A549 (cell line): Measurements from ENCODE around the gene STARD13. TPM values are rescaled to one million over a fixed set of nuclear protein-coding genes. Genes with fewer than 3 reads are reported as not detected.

Source experiments
- ATAC-seq, 2 experiments: fragments of 200-7000 bp in 1 of 2; fragments of >200 bp in 1 of 2; cut with Nextera tagmentation in 1 of 2; cut with Tn5 transposase in 1 of 2; 3 replicates each; pipeline versions ENCODE4 v1.8.0 to v1.9.1; 2018 to 2020; ENCODE audit warnings: mild to moderate bottlenecking in 1 of 2, moderate library complexity in 1 of 2
- CTCF ChIA-PET: fragments of 300-600 bp; sonication (Branson Sonifier 250); formaldehyde crosslinking; extraction: SDS; loops from one replicate; lab custom pipeline; 2021; ENCODE audit warnings: antibody characterized with exemption, inconsistent platforms; lab: Yijun Ruan, JAX
- POLR2A ChIA-PET: fragments of 350-600 bp; formaldehyde crosslinking; extraction: SDS; loops from one replicate; lab custom pipeline; 2021; ENCODE audit warnings: antibody characterized with exemption, inconsistent platforms; lab: Yijun Ruan, JAX
- DNase-seq, 2 experiments: peaks; one replicate each; pipeline versions ENCODE4 v3.0.0 to v3.0.0-alpha.2; 2011 to 2016; ENCODE audit warnings: low read depth in 1 of 2, low spot score in 1 of 2
- FAIRE-seq: peaks from 2 replicates; lab custom pipeline; 2011; peaks lifted over from hg19 to GRCh38; lab: Jason Lieb, UNC
- H3K27ac ChIP-seq, 2 experiments: fragments of >200 bp; sonication (Bioruptor Twin); formaldehyde crosslinking; 3 replicates each; pipeline ENCODE4 v1.5.1; 2016 to 2017
- H3K4me1 ChIP-seq: fragments of >200 bp; sonication (Bioruptor Twin); formaldehyde crosslinking; 3 replicates; pipeline ENCODE4 v1.6.1; 2016
- H3K4me2 ChIP-seq: fragments of >200 bp; sonication (Bioruptor Twin); formaldehyde crosslinking; 3 replicates; pipeline ENCODE4 v1.6.1; 2016
- H3K4me3 ChIP-seq: fragments of >200 bp; sonication (Bioruptor Twin); formaldehyde crosslinking; 3 replicates; pipeline ENCODE4 v1.5.1; 2016
- H3K9me3 ChIP-seq: fragments of >200 bp; sonication (Bioruptor Twin); formaldehyde crosslinking; 3 replicates; pipeline ENCODE4 v1.6.1; 2016
- BHLHE40 ChIP-seq: IDR thresholded peaks from 2 replicates; pipeline ENCODE4 v1.6.1; 2012; ENCODE audit warnings: low read depth, low read length, inconsistent platforms
- CHD2 ChIP-seq: fragments of 150-350 bp; IDR thresholded peaks from 2 replicates; pipeline ENCODE4 v1.6.1; 2014; ENCODE audit warnings: low read length; ENCODE audit not compliant: partially characterized antibody
- CHD4 ChIP-seq: fragments of 200-600 bp; sonication (generic); IDR thresholded peaks from 2 replicates; pipeline ENCODE4 v1.6.1; 2016; ENCODE audit warnings: antibody characterized with exemption, mild to moderate bottlenecking, borderline replicate concordance
- FOSL2 ChIP-seq, 2 experiments: fragments of 450-650 bp in 1 of 2; fragments of >200 bp in 1 of 2; sonication (Bioruptor Twin) in 1 of 2; formaldehyde crosslinking; IDR thresholded peaks; 2 replicates each; pipeline versions ENCODE4 v1.5.0 to v1.6.1; 2016 to 2020; ENCODE audit warnings: mild to moderate bottlenecking in 1 of 2, moderate library complexity in 1 of 2
- FOXS1 ChIP-seq: fragments of 250-450 bp; sonication (Bioruptor Pico); IDR thresholded peaks from 2 replicates; pipeline ENCODE4 v1.5.0; 2020; ENCODE audit warnings: mild to moderate bottlenecking, moderate library complexity
- HDAC2 ChIP-seq: fragments of 200-600 bp; sonication (generic); IDR thresholded peaks from 2 replicates; pipeline ENCODE4 v1.6.1; 2016
- HEYL ChIP-seq: fragments of 250-450 bp; sonication (Bioruptor Pico); IDR thresholded peaks from 2 replicates; pipeline ENCODE4 v1.8.0; 2021; ENCODE audit warnings: mild to moderate bottlenecking, moderate library complexity
- HOXA7 ChIP-seq: fragments of 250-450 bp; sonication (Bioruptor Pico); IDR thresholded peaks from 2 replicates; pipeline ENCODE4 v1.5.0; 2020; ENCODE audit warnings: mild to moderate bottlenecking, moderate library complexity
- HOXB13 ChIP-seq: fragments of 250-450 bp; sonication (Bioruptor Pico); IDR thresholded peaks from 2 replicates; pipeline ENCODE4 v1.5.0; 2020; ENCODE audit warnings: low read depth, mild to moderate bottlenecking, moderate library complexity
- HOXB5 ChIP-seq: fragments of 250-450 bp; sonication (Bioruptor Pico); IDR thresholded peaks from 2 replicates; pipeline ENCODE4 v1.5.0; 2020; ENCODE audit warnings: mild to moderate bottlenecking, moderate library complexity
- MAZ ChIP-seq: fragments of 150-350 bp; IDR thresholded peaks from 2 replicates; pipeline ENCODE4 v1.6.1; 2014; ENCODE audit warnings: antibody characterized with exemption, low read depth, low read length, borderline replicate concordance
- NFE2L2 ChIP-seq: fragments of 150-350 bp; conservative IDR thresholded peaks from 2 replicates; pipeline ENCODE4 v1.6.1; 2014; ENCODE audit warnings: low read length
- NR3C1 ChIP-seq: fragments of >200 bp; sonication (Bioruptor Twin); formaldehyde crosslinking; IDR thresholded peaks from 3 replicates; pipeline ENCODE4 v1.6.1; 2017
- POLR2A ChIP-seq: IDR thresholded peaks from 2 replicates; pipeline ENCODE4 v1.6.1; 2012; ENCODE audit warnings: mild to moderate bottlenecking, low read length
- POLR2AphosphoS2 ChIP-seq: conservative IDR thresholded peaks from 2 replicates; pipeline ENCODE4 v1.6.1; 2012; ENCODE audit warnings: low read length, improper control_type of control experiment, inconsistent platforms
- RAD21 ChIP-seq, 2 experiments: fragments of >200 bp in 1 of 2; sonication (Bioruptor Twin) in 1 of 2; formaldehyde crosslinking in 1 of 2; IDR thresholded peaks in 1 of 2; conservative IDR thresholded peaks in 1 of 2; 2 replicates in 1 of 2; 3 replicates in 1 of 2; pipeline ENCODE4 v1.6.1; 2012 to 2018; ENCODE audit warnings: inconsistent platforms in 1 of 2
- RCOR1 ChIP-seq: fragments of 150-350 bp; IDR thresholded peaks from 2 replicates; pipeline ENCODE4 v1.6.1; 2014; ENCODE audit warnings: antibody characterized with exemption, low read length, low read depth
- RFX5 ChIP-seq: fragments of 450-650 bp; IDR thresholded peaks from 2 replicates; pipeline ENCODE4 v1.7.1; 2014; ENCODE audit warnings: antibody characterized with exemption, mild to moderate bottlenecking, moderate library complexity
- RNF2 ChIP-seq: fragments of 200-600 bp; sonication (generic); IDR thresholded peaks from 2 replicates; pipeline ENCODE4 v1.6.1; 2016; ENCODE audit warnings: low read depth, mild to moderate bottlenecking, antibody characterized with exemption, moderate library complexity, borderline replicate concordance
- SMC3 ChIP-seq: fragments of >200 bp; sonication (Bioruptor Twin); formaldehyde crosslinking; IDR thresholded peaks from 3 replicates; pipeline ENCODE4 v1.6.1; 2018; ENCODE audit warnings: inconsistent platforms
- SREBF2 ChIP-seq: fragments of 450-650 bp; IDR thresholded peaks from 2 replicates; pipeline ENCODE4 v1.6.1; 2014; ENCODE audit warnings: mild to moderate bottlenecking, moderate library complexity
- ZFP36 ChIP-seq: fragments of 450-650 bp; IDR thresholded peaks from 2 replicates; pipeline ENCODE4 v1.6.1; 2014; ENCODE audit warnings: borderline replicate concordance; ENCODE audit not compliant: partially characterized antibody
- WGBS: methylation state at CpG from one replicate; pipeline ENCODE4 v1.1.6; 2017; ENCODE audit errors: missing lambda C conversion rate; 5-methylcytosine and 5-hydroxymethylcytosine counted together
- polyA plus RNA-seq, 4 experiments: library from polyadenylated mRNA; depleted of rRNA in 3 of 4; stranded (reverse); fragments of >200 nt; fragmentation: RNase III in 1 of 4; extraction: RNeasy Plus Mini Kit Qiagen cat#74134 plus additional on column Dnase treatment in 1 of 4; gene quantifications; 2 replicates in 3 of 4; 3 replicates in 1 of 4; pipeline ENCODE4 v1.2.3, GENCODE V29; 2011 to 2017
- TF ChIP-seq, protein P1 (sequence below): fragments of >200 bp; sonication (Bioruptor Twin); formaldehyde crosslinking; IDR thresholded peaks from 2 replicates; pipeline ENCODE4 v1.6.1; 2016

The STARD13 gene
- polyA plus RNA-seq, 2 of the 4 experiments (the other 2 are of a cell fraction) = 2.4 to 2.8 TPM

DNA sequence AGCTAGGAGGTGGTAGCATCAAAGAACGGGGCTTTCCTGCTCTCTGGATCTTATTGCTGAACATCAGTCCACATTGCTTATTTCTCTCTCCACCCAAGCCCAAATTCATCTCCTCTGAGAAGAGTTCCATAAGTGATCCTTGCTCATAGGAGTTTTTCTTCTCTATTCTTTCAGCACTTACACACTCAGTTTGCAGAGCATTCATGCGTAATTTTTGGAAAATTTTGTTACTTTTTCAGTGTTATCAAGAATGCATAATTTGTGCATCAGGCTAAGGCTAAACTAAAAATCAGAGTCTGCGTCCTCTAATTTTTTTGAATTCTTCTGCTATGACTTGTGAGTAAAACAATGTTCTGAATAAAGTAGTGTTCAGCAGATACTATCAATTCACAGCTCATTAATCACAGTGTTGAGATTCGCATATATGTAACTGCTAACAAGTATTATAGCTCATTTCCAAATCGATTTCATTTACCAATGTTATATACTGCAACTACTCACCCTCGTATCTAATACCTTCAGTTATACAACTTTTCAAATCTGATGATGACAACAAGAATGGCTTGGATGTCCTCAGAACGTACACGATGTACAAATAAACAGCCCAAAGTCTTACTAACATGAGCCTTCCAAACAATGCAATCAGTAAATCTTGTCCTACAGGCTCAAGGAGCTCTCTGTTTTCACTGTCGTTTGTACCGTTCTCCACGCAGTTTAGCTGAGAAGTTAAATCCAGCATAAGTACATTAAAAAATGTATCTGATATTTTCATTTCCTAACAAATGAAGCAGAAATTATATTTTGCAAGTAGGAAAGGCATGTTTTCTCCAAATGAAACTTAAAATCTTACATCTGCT lies 36.4 kb upstream of the STARD13 start:
- CTCF ChIA-PET = interaction anchor here (1.0 kb wide), 1 partner anchor 9 kb away, joined by 3 read pairs; no protein-coding TSS in a partner anchor
- H3K4me1 ChIP-seq = no peaks in the 10 kb centered on the region
- no peak for ATAC-seq
- no peak for TF ChIP-seq SMC3
- no peak for TF ChIP-seq SREBF2
- TF ChIP-seq CHD4 = no peak
- no peak for TF ChIP-seq BHLHE40
- no peak for TF ChIP-seq POLR2A
- no peak for TF ChIP-seq HOXB13 (CRISPR knock-in tag)
- no peak for TF ChIP-seq FOXS1 (CRISPR knock-in tag)
- TF ChIP-seq FOSL2 (IDR thresholded peaks at IDR 0.05) = no peak
- TF ChIP-seq FOSL2 (CRISPR knock-in tag; IDR thresholded peaks at IDR 0.05) = no peak
- TF ChIP-seq RAD21 (conservative IDR thresholded peaks at IDR 0.05 in 1 of 2, IDR thresholded peaks at IDR 0.05 in 1 of 2) = no peak
- TF ChIP-seq, all 56 proteins: peak for 0
- H3K27ac ChIP-seq = no peak overlapping the region
- H3K4me2 ChIP-seq = no peak overlapping the region
- no peak overlapping the region for H3K4me3 ChIP-seq
- no peaks in the 10 kb centered on the region for H3K9me3 ChIP-seq
- POLR2A ChIA-PET = no interaction called here
- DNase-seq (no peak), FAIRE-seq (no peak)
- 61% methylated on average over 11 of the region's 11 CpGs for WGBS

DNA sequence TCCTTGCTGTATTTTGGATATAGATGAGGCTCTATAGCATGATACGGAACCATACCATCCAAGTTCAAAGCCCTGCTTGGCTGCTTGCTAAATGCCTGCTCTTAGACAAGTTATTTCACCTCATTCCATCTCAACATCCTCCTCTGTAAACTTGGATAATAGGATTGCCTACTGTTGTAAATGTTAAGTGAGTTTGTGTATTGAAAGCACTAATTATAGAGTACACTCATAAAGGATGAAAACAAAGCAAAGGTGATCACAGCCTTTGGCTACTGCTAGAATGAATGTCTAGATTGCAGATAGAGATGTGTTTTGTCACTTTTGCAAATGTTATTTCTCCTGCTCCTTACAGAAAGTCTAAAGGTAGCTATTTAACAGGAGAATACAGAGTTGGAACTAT lies 34.3 kb upstream of the STARD13 start:
- H3K4me1 ChIP-seq = no peaks in the 10 kb centered on the region
- CTCF ChIA-PET = interaction anchor here (0.6 to 1.2 kb wide), 2 partner anchors 11 to 685 kb away, joined by 3 read pairs; no protein-coding TSS in a partner anchor

DNA sequence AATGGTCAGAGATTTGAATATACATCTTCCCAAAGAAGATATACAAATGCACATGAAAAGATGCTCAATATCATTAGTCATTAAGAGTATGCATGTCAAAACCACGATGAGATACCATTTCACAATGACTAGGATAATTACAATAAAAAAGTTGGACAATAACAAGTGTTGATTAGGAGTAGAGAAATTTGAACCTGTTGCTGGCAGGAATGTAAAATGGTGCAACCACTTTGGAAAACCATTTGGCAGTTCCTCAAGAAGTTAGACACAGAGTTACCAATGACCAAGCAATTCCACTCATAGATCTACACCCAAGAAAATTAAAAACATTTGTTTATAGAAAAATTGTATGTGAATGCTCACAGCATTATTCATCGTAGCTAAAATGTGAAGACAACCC lies 33.2 kb upstream of the STARD13 start:
- no peak overlapping the region for H3K4me3 ChIP-seq
- no peak overlapping the region for H3K4me2 ChIP-seq
- no peaks in the 10 kb centered on the region for H3K4me1 ChIP-seq
- H3K9me3 ChIP-seq = no peaks in the 10 kb centered on the region
- no peak for FAIRE-seq
- DNase-seq = no peak
- TF ChIP-seq HDAC2 = no peak
- TF ChIP-seq CHD2 = no peak
- TF ChIP-seq RFX5 = no peak
- TF ChIP-seq ZFP36 = no peak
- no peak for TF ChIP-seq HOXA7 (CRISPR knock-in tag)
- TF ChIP-seq HEYL (CRISPR knock-in tag) = no peak
- no peak for TF ChIP-seq POLR2AphosphoS2
- TF ChIP-seq, protein P1, sequence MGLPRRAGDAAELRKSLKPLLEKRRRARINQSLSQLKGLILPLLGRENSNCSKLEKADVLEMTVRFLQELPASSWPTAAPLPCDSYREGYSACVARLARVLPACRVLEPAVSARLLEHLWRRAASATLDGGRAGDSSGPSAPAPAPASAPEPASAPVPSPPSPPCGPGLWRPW = no peak
- TF ChIP-seq NFE2L2 = no peak
- WGBS = 18% methylated on average over 2 of the region's 2 CpGs
- ChIA-PET CTCF (no interaction called here), POLR2A (no interaction called here)
- ATAC-seq = no peak
- no peak overlapping the region for H3K27ac ChIP-seq

More for the DNA sequence above, 34.3 kb upstream of the STARD13 start:
- no peak for TF ChIP-seq RNF2
- no peak for TF ChIP-seq BHLHE40
- no peak for TF ChIP-seq HOXB5
- TF ChIP-seq RCOR1 = no peak
- TF ChIP-seq FOXS1 (CRISPR knock-in tag) = no peak
- no peak for TF ChIP-seq CHD4
- TF ChIP-seq MAZ = no peak
- no peak for TF ChIP-seq NR3C1
- WGBS = 94% methylated on average over 1 of the region's 1 CpG
- no peak for ATAC-seq
- H3K27ac ChIP-seq = no peak overlapping the region
- H3K9me3 ChIP-seq = no peaks in the 10 kb centered on the region
- no peak for FAIRE-seq
- no peak for DNase-seq
- no peak overlapping the region for H3K4me2 ChIP-seq
- no peak overlapping the region for H3K4me3 ChIP-seq
- POLR2A ChIA-PET = no interaction called here
